Right lobe of liver (tissue), 6 donors: Measurements from ENCODE around the gene SH3BP2. TPM values are rescaled to one million over a fixed set of nuclear protein-coding genes. Genes with fewer than 3 reads are reported as not detected.

Experiments
- ATAC-seq, 4 donors: fragments of 200-7000 bp; cut with Tn5 transposase; one replicate each; pipeline ENCODE4 v1.9.1; 2020; ENCODE audit warnings: mild to moderate bottlenecking in 4 of 4, moderate library complexity in 4 of 4
- DNase-seq, 3 donors: peaks; one replicate each; pipeline ENCODE4 v3.0.0-alpha.2; 2020
- H3K27ac ChIP-seq, 3 donors: fragments of 200-600 bp; one replicate each; pipeline ENCODE4 v1.8.0; 2022
- H3K27me3 ChIP-seq, 2 donors: fragments of 200-600 bp; one replicate each; pipeline ENCODE4 v1.8.0; 2022
- H3K36me3 ChIP-seq, 4 donors: fragments of 200-600 bp; sonication (generic) in 1 of 4; one replicate each; pipeline versions ENCODE4 v1.5.1 to v1.8.0; 2017 to 2022; ENCODE audit warnings: control low read depth in 1 of 4
- H3K4me1 ChIP-seq, 4 donors: fragments of 200-600 bp; sonication (generic) in 1 of 4; one replicate each; pipeline versions ENCODE4 v1.5.1 to v1.8.0; 2017 to 2022; ENCODE audit warnings: control low read depth in 1 of 4
- H3K4me3 ChIP-seq, 3 donors: fragments of 200-600 bp; one replicate each; pipeline ENCODE4 v1.8.0; 2022
- H3K9me3 ChIP-seq, 4 donors: fragments of 200-600 bp; sonication (generic) in 1 of 4; one replicate each; pipeline versions ENCODE4 v1.5.1 to v1.8.0; 2017 to 2022; ENCODE audit warnings: control low read depth in 1 of 4
- CTCF ChIP-seq, 4 donors: fragments of 200-600 bp in 3 of 4; fragments of 450-650 bp in 1 of 4; IDR thresholded peaks; one replicate each; pipeline versions ENCODE4 v1.5.1 to v1.8.0; 2016 to 2022; ENCODE audit warnings: antibody characterized with exemption in 4 of 4, mild to moderate bottlenecking in 2 of 4
- POLR2A ChIP-seq: fragments of 450-650 bp; IDR thresholded peaks from one replicate; pipeline ENCODE4 v1.6.1; 2017; ENCODE audit warnings: antibody characterized with exemption, mild to moderate bottlenecking
- WGBS: methylation state at CpG from one replicate; pipeline ENCODE4 v1.1.6; 2018; ENCODE audit warnings: low coverage, low lambda C conversion rate; ENCODE audit not compliant: insufficient coverage; ENCODE audit errors: missing lambda C conversion rate; 5-methylcytosine and 5-hydroxymethylcytosine counted together
- intact Hi-C, 2 donors: fragments of 100-400 bp; cut with DNase I; formaldehyde crosslinking; loops; one replicate each; pipeline versions ENCODE4 v1.11.2 to v1.14.1; 2022
- total RNA-seq, 6 experiments: library from RNA; depleted of rRNA in 2 of 6; stranded (reverse); fragments of >200 nt in 2 of 6; fragmentation: NEBNext Ultra II Directional in 3 of 6; extraction: Animal tissue kit (Norgen Biotek cat#: 25700) in 3 of 6; gene quantifications; one replicate each; pipeline versions ENCODE4 v1.1.0 to v1.2.4, GENCODE V29; 2016 to 2023
- donor health status: DM: no; HTN: yes; CAD: no.
- donor health status: DM: no; HTN: no; CAD: no.
- donor health status: DM: no; HTN: no; CAD: no.
- donor health status: DM: no; HTN: yes; CAD: no.
- donor health status: DM: no; HTN: yes; CAD: no.

Gene SH3BP2
- total RNA-seq, 6 experiments from 2014 or later, result 34.9 to 51.8 (median 40.7) TPM

DNA sequence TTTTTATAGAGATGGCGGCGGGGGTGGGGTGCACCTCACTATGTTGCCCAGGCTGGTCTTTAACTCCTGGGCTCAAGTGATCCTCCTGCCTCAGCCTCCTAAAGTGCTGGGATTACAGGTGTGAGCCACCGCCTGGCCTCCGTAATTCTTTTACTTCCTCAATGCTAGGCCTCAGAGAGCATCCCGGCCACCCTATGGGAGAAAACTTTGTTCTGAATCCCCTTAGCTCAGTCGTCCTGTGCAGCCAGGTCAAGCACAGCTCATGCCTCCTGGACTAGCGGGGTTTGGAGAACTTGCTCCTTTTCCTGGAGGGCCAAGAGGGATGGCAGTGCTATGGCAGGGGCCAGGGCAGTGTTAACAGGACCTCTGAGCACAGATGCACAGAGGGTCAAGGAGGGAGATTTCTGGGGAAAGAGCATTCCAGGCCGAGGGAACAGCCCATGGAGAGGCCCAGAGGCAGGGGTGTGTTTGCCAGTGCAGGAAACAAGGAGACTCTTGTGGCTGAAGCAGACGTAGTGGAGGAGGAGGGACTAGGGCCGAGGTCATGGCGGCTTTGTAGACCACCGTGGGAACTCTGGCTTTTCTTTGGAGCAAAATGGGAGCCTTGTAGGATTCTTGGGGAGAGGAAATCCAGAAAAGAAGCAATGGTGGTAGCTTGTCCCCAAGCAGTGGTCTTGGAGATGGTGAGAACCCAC is 26.9 kb upstream of the SH3BP2 start:
- Histone ChIP-seq H3K27me3 (no peaks in the 10 kb centered on the region), H3K4me1 (peaks cover 0 to 10% (median 0%) of the 10 kb centered on the region in 4 donors), H3K4me3 (no peak overlapping the region), H3K27ac (no peak overlapping the region), H3K36me3 (no peaks in the 10 kb centered on the region), H3K9me3 (no peaks in the 10 kb centered on the region)
- no peak for TF ChIP-seq POLR2A
- no peak for TF ChIP-seq CTCF (IDR thresholded peaks at IDR 0.05)
- DNase-seq, result no peak
- intact Hi-C loops, result loop anchor here in 1 of 2 donors (10.0 kb wide), 2 partner anchors 169 to 269 kb away; no protein-coding TSS in a partner anchor
- ATAC-seq, result no peak
- 94% methylated on average over 10 of the region's 12 CpGs for WGBS

GRCh38 chr4:2767046-2767704 is 25.7 kb upstream of the SH3BP2 start:
- no peak for DNase-seq
- TF ChIP-seq POLR2A, result no peak
- no peak for TF ChIP-seq CTCF (IDR thresholded peaks at IDR 0.05)
- intact Hi-C loops, result loop anchor here in 1 of 2 donors (10.0 kb wide), 2 partner anchors 168 to 268 kb away; no protein-coding TSS in a partner anchor
- H3K4me1 ChIP-seq, result peaks cover 0 to 8% (median 0%) of the 10 kb centered on the region in 4 donors
- no peaks in the 10 kb centered on the region for H3K27me3 ChIP-seq
- H3K27ac ChIP-seq, result no peak overlapping the region
- no peak overlapping the region for H3K4me3 ChIP-seq
- no peaks in the 10 kb centered on the region for H3K36me3 ChIP-seq
- H3K9me3 ChIP-seq, result no peaks in the 10 kb centered on the region
- WGBS, result 85% methylated on average over 2 of the region's 5 CpGs
- ATAC-seq, result no peak

GRCh38 chr4:2767705-2768074 is 25.2 kb upstream of the SH3BP2 start:
- ATAC-seq (no peak), DNase-seq (no peak)
- no peak overlapping the region for H3K27ac ChIP-seq
- TF ChIP-seq POLR2A, result no peak
- no peak for TF ChIP-seq CTCF (IDR thresholded peaks at IDR 0.05)
- H3K27me3 ChIP-seq, result no peaks in the 10 kb centered on the region
- WGBS, result 75% methylated on average over 7 of the region's 11 CpGs
- no peaks in the 10 kb centered on the region for H3K36me3 ChIP-seq
- peaks cover 0 to 8% (median 0%) of the 10 kb centered on the region in 4 donors for H3K4me1 ChIP-seq
- no peaks in the 10 kb centered on the region for H3K9me3 ChIP-seq
- H3K4me3 ChIP-seq, result no peak overlapping the region
- intact Hi-C loops, result loop anchor here in 1 of 2 donors (10.0 kb wide), 2 partner anchors 167 to 267 kb away; no protein-coding TSS in a partner anchor

DNA sequence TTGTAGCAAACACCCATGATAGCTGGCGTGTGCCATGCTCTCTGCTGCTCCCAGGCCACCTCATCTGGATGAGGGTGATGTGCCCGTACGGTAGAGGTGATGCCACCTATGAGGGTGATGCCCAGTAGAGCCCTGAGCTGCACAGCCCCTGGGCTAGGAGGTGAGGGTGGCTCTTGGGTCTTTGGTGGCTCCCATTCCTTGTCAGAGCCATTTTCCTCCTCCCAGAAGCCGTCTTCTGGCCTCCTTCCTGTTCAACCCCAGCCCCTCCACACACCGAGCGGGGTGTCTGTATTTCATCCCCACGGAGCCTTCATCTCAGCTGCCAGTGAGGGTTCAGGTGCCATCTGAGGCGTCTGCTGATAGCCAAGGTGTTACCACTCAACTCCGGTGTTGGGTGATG is 24.8 kb upstream of the SH3BP2 start:
- DNase-seq (no peak), ATAC-seq (no peak)
- WGBS, result 82% methylated on average over 9 of the region's 9 CpGs
- Histone ChIP-seq H3K4me1 (peaks cover 0 to 8% (median 0%) of the 10 kb centered on the region in 4 donors), H3K27me3 (no peaks in the 10 kb centered on the region), H3K4me3 (no peak overlapping the region), H3K27ac (no peak overlapping the region), H3K36me3 (no peaks in the 10 kb centered on the region), H3K9me3 (no peaks in the 10 kb centered on the region)
- TF ChIP-seq POLR2A (no peak), CTCF (IDR thresholded peaks at IDR 0.05) (no peak)
- intact Hi-C loops, result loop anchor here in 1 of 2 donors (10.0 kb wide), 2 partner anchors 167 to 267 kb away; no protein-coding TSS in a partner anchor
